OCI-LY3 (cell line): ENCODE measurements around the gene NPHP4.
A peak's percentile ranks its signal among the peaks of the same experiment; 100 is the strongest.

Source experiments
- H2AFZ ChIP-seq: fragments of 200-600, 300-600 bp; shearing (Covaris generic); 2 replicates; pipeline ENCODE4 v1.6.0; 2014; ENCODE audit warnings: antibody characterized with exemption, low read depth, low read length
- H3K27ac ChIP-seq: fragments of 200-600, 300-600 bp; sonication (generic); 2 replicates; pipeline ENCODE4 v1.5.1; 2014; ENCODE audit warnings: mild to moderate bottlenecking, low read length, moderate library complexity, mixed read lengths
- H3K27me3 ChIP-seq: fragments of 200-600, 300-600 bp; sonication (generic); 2 replicates; pipeline ENCODE4 v1.6.1; 2014; ENCODE audit warnings: low read depth, low read length, mixed read lengths
- H3K36me3 ChIP-seq: fragments of 200-600, 300-600 bp; sonication (generic); replicated peaks from 2 replicates; pipeline ENCODE3; 2014; ENCODE audit warnings: low read depth, low read length, mixed read lengths
- H3K4me1 ChIP-seq: fragments of 300-600, 200-600 bp; sonication (generic); 2 replicates; pipeline ENCODE4 v1.6.1; 2014; ENCODE audit warnings: low read length, mixed read lengths
- H3K4me2 ChIP-seq: fragments of 200-600, 300-600 bp; sonication (generic); 2 replicates; pipeline ENCODE4 v1.6.1; 2014; ENCODE audit warnings: low read length, mixed read lengths
- H3K4me3 ChIP-seq: fragments of 300-600, 200-600 bp; sonication (generic); 2 replicates; pipeline ENCODE4 v1.5.1; 2014; ENCODE audit warnings: antibody characterized with exemption, mild to moderate bottlenecking, low read length, moderate library complexity
- H3K79me2 ChIP-seq: fragments of 300-600, 200-600 bp; shearing (Covaris generic); 2 replicates; pipeline ENCODE4 v1.6.1; 2014; ENCODE audit warnings: mild to moderate bottlenecking, low read length, mixed read lengths
- H3K9ac ChIP-seq: fragments of 300-600, 200-600 bp; shearing (Covaris generic); 2 replicates; pipeline ENCODE4 v1.6.0; 2014; ENCODE audit warnings: mild to moderate bottlenecking, low read length, moderate library complexity
- H3K9me3 ChIP-seq: fragments of 200-600, 300-600 bp; shearing (Covaris generic); 2 replicates; pipeline ENCODE4 v1.6.1; 2014; ENCODE audit warnings: low read length, mixed read lengths; ENCODE audit not compliant: insufficient read depth
- H4K20me1 ChIP-seq: fragments of 200-600, 300-600 bp; sonication (generic); 2 replicates; pipeline ENCODE4 v1.6.1; 2016; ENCODE audit warnings: low read length, mixed read lengths; ENCODE audit not compliant: insufficient read depth
- EZH2phosphoT487 ChIP-seq: fragments of 200-600 bp; shearing (Covaris generic); IDR thresholded peaks from 2 replicates; pipeline ENCODE4 v1.6.1; 2018; ENCODE audit warnings: antibody characterized with exemption, mixed run types, low read depth
- TF ChIP-seq, protein P1 (sequence below): fragments of 200-600, 300-600 bp; sonication (generic); IDR thresholded peaks from 2 replicates; pipeline ENCODE4 v1.5.1; 2014; ENCODE audit warnings: antibody characterized with exemption, low read length, low read depth

The NPHP4 gene

DNA sequence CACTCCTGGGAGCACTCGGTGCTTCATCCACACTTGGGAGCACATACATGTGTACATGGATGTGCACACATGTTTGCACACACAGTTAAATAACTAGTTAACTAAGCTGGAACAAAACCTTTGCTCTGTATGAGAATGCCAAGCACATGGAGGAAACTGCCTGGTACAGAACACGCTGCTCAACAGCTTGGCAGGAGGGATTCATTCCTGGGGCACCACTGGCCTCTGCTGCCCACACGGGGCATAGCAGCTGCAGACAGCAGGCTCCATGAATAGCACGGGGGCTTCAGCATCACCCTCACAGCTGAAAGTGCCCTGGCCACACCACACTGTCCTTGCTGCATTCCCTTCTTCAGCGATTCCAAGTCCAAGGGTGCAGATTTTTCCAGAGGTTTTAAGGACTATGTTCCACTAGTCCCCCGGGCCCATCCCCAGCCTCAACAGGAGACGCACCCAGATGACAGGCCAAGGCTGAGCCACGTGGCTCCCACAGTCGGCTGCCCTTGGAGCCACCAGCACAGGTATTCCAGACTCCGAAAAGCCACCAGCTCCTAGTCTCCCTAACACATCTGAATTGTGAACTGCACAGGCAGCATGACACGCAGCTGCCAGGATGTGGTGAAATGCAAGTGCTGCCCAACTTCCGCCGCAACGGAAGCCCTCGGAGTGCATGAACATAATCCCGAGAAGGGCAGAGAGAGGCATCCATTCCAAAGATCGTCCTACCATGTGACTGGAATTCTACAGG is 16.9 kb downstream of the NPHP4 start:
- Histone ChIP-seq H3K4me1 (no peaks in the 10 kb centered on the region), H3K27ac (no peak overlapping the region), H3K27me3 (no peaks in the 10 kb centered on the region), H3K4me2 (no peak overlapping the region), H3K4me3 (no peak overlapping the region), H3K9ac (no peak overlapping the region), H4K20me1 (no peaks in the 10 kb centered on the region), H2AFZ (no peak overlapping the region), H3K9me3 (no peaks in the 10 kb centered on the region), H3K79me2 (no peaks in the 10 kb centered on the region), H3K36me3 (no peaks in the 10 kb centered on the region)
- no peak for TF ChIP-seq EZH2phosphoT487
- TF ChIP-seq, protein P1, sequence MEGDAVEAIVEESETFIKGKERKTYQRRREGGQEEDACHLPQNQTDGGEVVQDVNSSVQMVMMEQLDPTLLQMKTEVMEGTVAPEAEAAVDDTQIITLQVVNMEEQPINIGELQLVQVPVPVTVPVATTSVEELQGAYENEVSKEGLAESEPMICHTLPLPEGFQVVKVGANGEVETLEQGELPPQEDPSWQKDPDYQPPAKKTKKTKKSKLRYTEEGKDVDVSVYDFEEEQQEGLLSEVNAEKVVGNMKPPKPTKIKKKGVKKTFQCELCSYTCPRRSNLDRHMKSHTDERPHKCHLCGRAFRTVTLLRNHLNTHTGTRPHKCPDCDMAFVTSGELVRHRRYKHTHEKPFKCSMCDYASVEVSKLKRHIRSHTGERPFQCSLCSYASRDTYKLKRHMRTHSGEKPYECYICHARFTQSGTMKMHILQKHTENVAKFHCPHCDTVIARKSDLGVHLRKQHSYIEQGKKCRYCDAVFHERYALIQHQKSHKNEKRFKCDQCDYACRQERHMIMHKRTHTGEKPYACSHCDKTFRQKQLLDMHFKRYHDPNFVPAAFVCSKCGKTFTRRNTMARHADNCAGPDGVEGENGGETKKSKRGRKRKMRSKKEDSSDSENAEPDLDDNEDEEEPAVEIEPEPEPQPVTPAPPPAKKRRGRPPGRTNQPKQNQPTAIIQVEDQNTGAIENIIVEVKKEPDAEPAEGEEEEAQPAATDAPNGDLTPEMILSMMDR: peak; percentile 24; the same call in 1 of the 2 replicates

GRCh38 chr1:5974631-5975030 is 17.6 kb downstream of the NPHP4 start:
- no peak for TF ChIP-seq EZH2phosphoT487
- TF ChIP-seq, protein P1: no peak
- no peaks in the 10 kb centered on the region for H3K79me2 ChIP-seq
- no peaks in the 10 kb centered on the region for H3K36me3 ChIP-seq
- no peak overlapping the region for H3K4me2 ChIP-seq
- no peaks in the 10 kb centered on the region for H3K27me3 ChIP-seq
- no peak overlapping the region for H3K27ac ChIP-seq
- no peak overlapping the region for H3K4me3 ChIP-seq
- no peak overlapping the region for H3K9ac ChIP-seq
- no peaks in the 10 kb centered on the region for H4K20me1 ChIP-seq
- H2AFZ ChIP-seq: no peak overlapping the region
- H3K4me1 ChIP-seq: no peaks in the 10 kb centered on the region
- no peaks in the 10 kb centered on the region for H3K9me3 ChIP-seq

GRCh38 chr1:5973771-5974170 is 18.5 kb downstream of the NPHP4 start:
- H3K4me2 ChIP-seq: no peak overlapping the region
- H4K20me1 ChIP-seq: no peaks in the 10 kb centered on the region
- no peaks in the 10 kb centered on the region for H3K27me3 ChIP-seq
- H3K4me3 ChIP-seq: no peak overlapping the region
- no peak overlapping the region for H3K9ac ChIP-seq
- no peaks in the 10 kb centered on the region for H3K79me2 ChIP-seq
- TF ChIP-seq, protein P1: no peak
- no peak for TF ChIP-seq EZH2phosphoT487
- no peaks in the 10 kb centered on the region for H3K9me3 ChIP-seq
- no peaks in the 10 kb centered on the region for H3K36me3 ChIP-seq
- no peak overlapping the region for H2AFZ ChIP-seq
- no peaks in the 10 kb centered on the region for H3K4me1 ChIP-seq
- H3K27ac ChIP-seq: no peak overlapping the region

- H3K27ac ChIP-seq: no peak overlapping the region
- TF ChIP-seq, protein P1: no peak
- TF ChIP-seq EZH2phosphoT487: no peak
- H4K20me1 ChIP-seq: no peaks in the 10 kb centered on the region
- H3K4me1 ChIP-seq: no peaks in the 10 kb centered on the region
- H3K27me3 ChIP-seq: no peaks in the 10 kb centered on the region
- no peaks in the 10 kb centered on the region for H3K9me3 ChIP-seq
- no peak overlapping the region for H2AFZ ChIP-seq
- H3K79me2 ChIP-seq: no peaks in the 10 kb centered on the region
- no peaks in the 10 kb centered on the region for H3K36me3 ChIP-seq
- no peak overlapping the region for H3K4me2 ChIP-seq
- H3K9ac ChIP-seq: no peak overlapping the region
- no peak overlapping the region for H3K4me3 ChIP-seq
These were observed 20.1 kb downstream of the NPHP4 start for GRCh38 chr1:5972198-5972520.
